IMR-90 (cell line): ENCODE data around the gene PARD3. TPM values are rescaled to one million over a fixed set of nuclear protein-coding genes. Genes with fewer than 3 reads are reported as not detected.

Source experiments
- ATAC-seq: fragments of 200-7000 bp; cut with Tn5 transposase; 2 replicates; pipeline ENCODE4 v1.9.1; 2020; ENCODE audit warnings: low read depth, mild to moderate bottlenecking, moderate library complexity
- BruUV-seq: library from RNA; stranded (reverse); fragments of 400-500 nt; replicated peaks from 2 replicates; lab custom pipeline; 2021; lab: Mats Ljungman, UMichigan
- CTCF ChIA-PET: fragments of 300-600 bp; formaldehyde crosslinking; extraction: SDS; loops from one replicate; lab custom pipeline; 2021; ENCODE audit warnings: antibody characterized with exemption; lab: Yijun Ruan, JAX
- POLR2A ChIA-PET: fragments of 300-600 bp; sonication (Branson Sonifier 250); formaldehyde crosslinking; loops from one replicate; lab custom pipeline; 2022; ENCODE audit warnings: antibody characterized with exemption; ENCODE audit not compliant: unreplicated experiment; lab: Charles Lee
- DNase-seq: peaks from one replicate; pipeline ENCODE4 v3.0.0; 2013
- H2AFZ ChIP-seq: replicated peaks from 2 replicates; pipeline ENCODE3; 2013; ENCODE audit warnings: low read length, mild to moderate bottlenecking; ENCODE audit not compliant: poor library complexity
- H2AK5ac ChIP-seq: 2 replicates; pipeline ENCODE4 v1.6.1; 2013; ENCODE audit warnings: low read depth, low read length, inconsistent platforms
- H2AK9ac ChIP-seq: replicated peaks from 2 replicates; pipeline ENCODE3; 2013; ENCODE audit warnings: mild to moderate bottlenecking, low read depth, low read length, moderate library complexity; ENCODE audit not compliant: poor library complexity
- H2BK120ac ChIP-seq: 2 replicates; pipeline ENCODE4 v1.6.1; 2013; ENCODE audit warnings: low read depth, low read length, inconsistent platforms
- H2BK15ac ChIP-seq: 3 replicates; pipeline ENCODE4 v1.6.1; 2013; ENCODE audit warnings: low read depth, low read length, inconsistent platforms
- H2BK20ac ChIP-seq: 2 replicates; pipeline ENCODE4 v1.6.1; 2013; ENCODE audit warnings: low read depth, mild to moderate bottlenecking, inconsistent platforms, low read length, moderate library complexity
- H2BK5ac ChIP-seq: 2 replicates; pipeline ENCODE4 v1.6.1; 2013; ENCODE audit warnings: mild to moderate bottlenecking, low read depth, low read length, inconsistent platforms; ENCODE audit not compliant: poor library complexity, severe bottlenecking
- H3K14ac ChIP-seq: replicated peaks from 2 replicates; pipeline ENCODE4 v1.6.1; 2013; ENCODE audit warnings: low read depth, low read length, inconsistent platforms
- H3K18ac ChIP-seq: 2 replicates; pipeline ENCODE4 v1.6.1; 2013; ENCODE audit warnings: low read depth, low read length, control low read depth
- H3K23ac ChIP-seq: 2 replicates; pipeline ENCODE4 v1.6.1; 2013; ENCODE audit warnings: low read depth, low read length, inconsistent platforms
- H3K27ac ChIP-seq: 2 replicates; pipeline ENCODE4 v1.5.1; 2013; ENCODE audit warnings: mild to moderate bottlenecking, control low read depth, low read length; ENCODE audit not compliant: insufficient read depth
- H3K27me3 ChIP-seq: 2 replicates; pipeline ENCODE4 v1.6.1; 2013; ENCODE audit warnings: low read length; ENCODE audit not compliant: control insufficient read depth, insufficient read depth
- H3K36me3 ChIP-seq: 2 replicates; pipeline ENCODE4 v1.6.1; 2013; ENCODE audit warnings: low read length, mixed read lengths; ENCODE audit not compliant: control insufficient read depth, insufficient read depth
- H3K4ac ChIP-seq: 2 replicates; pipeline ENCODE4 v1.6.1; 2013; ENCODE audit warnings: low read depth, low read length, inconsistent platforms
- H3K4me1 ChIP-seq: 2 replicates; pipeline ENCODE4 v1.6.1; 2013; ENCODE audit warnings: low read length, mixed read lengths; ENCODE audit not compliant: control insufficient read depth, insufficient read depth
- H3K4me2 ChIP-seq: 2 replicates; pipeline ENCODE4 v1.6.1; 2013; ENCODE audit warnings: low read depth, mild to moderate bottlenecking, control low read depth, low read length, moderate library complexity
- H3K4me3 ChIP-seq: 2 replicates; pipeline ENCODE4 v1.5.1; 2013; ENCODE audit warnings: low read depth, mild to moderate bottlenecking, control low read depth, low read length, moderate library complexity; ENCODE audit not compliant: insufficient read depth
- H3K56ac ChIP-seq: 2 replicates; pipeline ENCODE4 v1.6.1; 2013; ENCODE audit warnings: low read length, inconsistent platforms; ENCODE audit not compliant: insufficient read depth; ENCODE audit errors: extremely low read depth
- H3K79me1 ChIP-seq, 2 experiments: 2 replicates each; pipeline ENCODE4 v1.6.1; 2013; ENCODE audit warnings: low read length in 2 of 2, inconsistent platforms in 1 of 2, low read depth in 1 of 2
- H3K9ac ChIP-seq: 2 replicates; pipeline ENCODE4 v1.6.1; 2013; ENCODE audit warnings: low read depth, low read length, control low read depth
- H3K9me1 ChIP-seq: 2 replicates; pipeline ENCODE4 v1.6.1; 2013; ENCODE audit warnings: low read length, inconsistent platforms; ENCODE audit not compliant: insufficient read depth
- H3K9me3 ChIP-seq: 2 replicates; pipeline ENCODE4 v1.6.1; 2013; ENCODE audit warnings: low read length; ENCODE audit not compliant: control insufficient read depth, insufficient read depth
- H4K20me1 ChIP-seq: 2 replicates; pipeline ENCODE4 v1.6.1; 2013; ENCODE audit warnings: low read length, inconsistent platforms; ENCODE audit not compliant: insufficient read depth
- H4K5ac ChIP-seq: 2 replicates; pipeline ENCODE4 v1.6.1; 2013; ENCODE audit warnings: mild to moderate bottlenecking, low read depth, low read length, control low read depth
- H4K8ac ChIP-seq, 2 experiments: 2 replicates each; pipeline ENCODE4 v1.6.1; 2013; ENCODE audit warnings: low read depth in 2 of 2, low read length in 2 of 2, control low read depth in 1 of 2, inconsistent platforms in 1 of 2
- H4K91ac ChIP-seq: 2 replicates; pipeline ENCODE4 v1.6.1; 2013; ENCODE audit warnings: low read depth, low read length, inconsistent platforms; ENCODE audit not compliant: insufficient read depth
- CHD1 ChIP-seq: IDR thresholded peaks from 2 replicates; pipeline ENCODE4 v1.6.1; 2012; ENCODE audit warnings: low read depth, low read length, improper control_type of control experiment
- CTCF ChIP-seq: conservative IDR thresholded peaks from 2 replicates; pipeline ENCODE4 v1.5.1; 2012; ENCODE audit warnings: mild to moderate bottlenecking, low read depth, low read length, improper control_type of control experiment
- ELK1 ChIP-seq: fragments of 150-350 bp; IDR thresholded peaks from 2 replicates; pipeline ENCODE4 v1.6.1; 2016; ENCODE audit warnings: low read depth, mild to moderate bottlenecking, low read length, moderate library complexity, borderline replicate concordance
- MAZ ChIP-seq: IDR thresholded peaks from 2 replicates; pipeline ENCODE4 v1.6.1; 2012; ENCODE audit warnings: low read depth, mild to moderate bottlenecking, low read length, improper control_type of control experiment, moderate library complexity, borderline replicate concordance
- MXI1 ChIP-seq: IDR thresholded peaks from 2 replicates; pipeline ENCODE4 v1.6.1; 2012; ENCODE audit warnings: low read depth, mild to moderate bottlenecking, low read length, moderate library complexity, borderline replicate concordance
- NFE2L2 ChIP-seq: fragments of 150-350 bp; IDR thresholded peaks from 2 replicates; pipeline ENCODE4 v1.6.1; 2016; ENCODE audit warnings: low read depth, mild to moderate bottlenecking, low read length
- POLR2A ChIP-seq: IDR thresholded peaks from 2 replicates; pipeline ENCODE4 v1.6.1; 2012; ENCODE audit warnings: mild to moderate bottlenecking, low read depth, low read length
- RAD21 ChIP-seq: IDR thresholded peaks from 2 replicates; pipeline ENCODE4 v1.6.1; 2012; ENCODE audit warnings: low read length, improper control_type of control experiment
- RCOR1 ChIP-seq: IDR thresholded peaks from 2 replicates; pipeline ENCODE4 v1.6.1; 2012; ENCODE audit warnings: mild to moderate bottlenecking, low read length, improper control_type of control experiment; ENCODE audit not compliant: insufficient replicate concordance
- RFX5 ChIP-seq: IDR thresholded peaks from 2 replicates; pipeline ENCODE4 v1.8.0; 2012; ENCODE audit warnings: low read depth, mild to moderate bottlenecking, low read length, moderate library complexity
- SMC3 ChIP-seq: fragments of 150-350 bp; IDR thresholded peaks from 2 replicates; pipeline ENCODE4 v1.6.1; 2016; ENCODE audit warnings: low read depth, mild to moderate bottlenecking, antibody characterized with exemption, low read length, moderate library complexity
- USF2 ChIP-seq: fragments of 150-350 bp; IDR thresholded peaks from 2 replicates; pipeline ENCODE4 v1.6.1; 2017; ENCODE audit warnings: mild to moderate bottlenecking, antibody characterized with exemption, low read length, low read depth
- WGBS, 2 experiments: methylation state at CpG; one replicate each; pipeline versions ENCODE4 v1.1.5 to v1.1.7; 2013; ENCODE audit warnings: missing lambda C conversion rate in 2 of 2; ENCODE audit not compliant: insufficient read length in 1 of 2; ENCODE audit errors: extremely low coverage in 2 of 2; 5-methylcytosine and 5-hydroxymethylcytosine counted together
- dilution Hi-C: fragments of 300-500 bp; cut with HindIII; formaldehyde crosslinking; loops from one replicate; pipeline ENCODE4 v1.14.3; 2018; ENCODE audit warnings: low sequenced_read_pairs; ENCODE audit not compliant: unreplicated experiment
- in situ Hi-C: fragments of 300-500 bp; cut with MboI; formaldehyde crosslinking; loops from 3 replicates; pipeline ENCODE4 v1.14.3; 2019; ENCODE audit warnings: low sequenced_read_pairs, inconsistent platforms, mixed read lengths
- intact Hi-C: fragments of 100-400 bp; cut with micrococcal nuclease; formaldehyde crosslinking; loops from 2 replicates; pipeline ENCODE4 v1.10.0; 2022
- polyA plus RNA-seq, 3 experiments: library from polyadenylated mRNA; depleted of rRNA; stranded (reverse); fragments of >200 nt; gene quantifications; 2 replicates each; pipeline ENCODE4 v1.2.3, GENCODE V29; 2012; ENCODE audit warnings: low replicate concordance in 1 of 3
- total RNA-seq: library from RNA; depleted of rRNA; stranded (reverse); fragments of >200 nt; gene quantifications from 2 replicates; pipeline ENCODE4 v1.2.3, GENCODE V29; 2012

The PARD3 gene
- total and polyA plus RNA-seq, 2 of the 4 experiments (the other 2 are of a cell fraction) = 14.6 to 37.5 TPM

GRCh38 chr10:34522546-34522945 lies 292.6 kb downstream of the PARD3 start:
- no peak overlapping the region for H2BK5ac ChIP-seq
- H3K14ac ChIP-seq = no peak overlapping the region
- BruUV-seq = no TSS peak
- ChIA-PET CTCF (interaction anchor here (0.6 to 0.9 kb wide), 3 partner anchors 9 to 116 kb away, joined by 3 read pairs; no protein-coding TSS in a partner anchor), POLR2A (no interaction called here)
- H3K4me1 ChIP-seq = peaks cover 10% of the 10 kb centered on the region
- peaks cover 9% of the 10 kb centered on the region for H3K9me1 ChIP-seq
- 0 out of 2 replicates have a peak, but pooled peaks have one; percentile 28 for ATAC-seq
- no peak overlapping the region for H2BK20ac ChIP-seq
- intact Hi-C loops (loop anchor here (1.0 to 5.0 kb wide), 2 partner anchors 115 to 1190 kb away; partner anchors contain the start of gene NRP1), dilution Hi-C loops (no loop called here), in situ Hi-C loops (no loop called here)
- no peaks in the 10 kb centered on the region for H3K9me3 ChIP-seq
- H3K4me3 ChIP-seq = no peak overlapping the region
- DNase-seq = peak; percentile 35
- H3K4ac ChIP-seq = no peak overlapping the region
- no peak overlapping the region for H3K27ac ChIP-seq
- H3K79me1 ChIP-seq = peaks cover 12 to 36% of the 10 kb centered on the region in 2 experiments
- no peaks in the 10 kb centered on the region for H3K27me3 ChIP-seq
- peak; percentile 40; the same call in 1 of the 2 replicates for TF ChIP-seq SMC3
- no peak for TF ChIP-seq MAZ
- peak; percentile 59 for TF ChIP-seq CTCF
- no peak for TF ChIP-seq USF2
- TF ChIP-seq MXI1 = no peak
- TF ChIP-seq RAD21 = peak; percentile 52
- TF ChIP-seq ELK1 = no peak
- TF ChIP-seq CHD1 = no peak
- TF ChIP-seq POLR2A = no peak
- no peak for TF ChIP-seq RFX5
- no peak for TF ChIP-seq RCOR1
- no peak for TF ChIP-seq NFE2L2
- H2AK5ac ChIP-seq = no peak overlapping the region
- H2BK15ac ChIP-seq = no peak overlapping the region
- H3K4me2 ChIP-seq = no peak overlapping the region
- no peaks in the 10 kb centered on the region for H3K36me3 ChIP-seq
- H4K5ac ChIP-seq = no peak overlapping the region
- H2BK120ac ChIP-seq = no peak overlapping the region
- no CpG with 5 or more reads among the region's 6 CpGs for WGBS, 2 experiments
- H4K20me1 ChIP-seq = no peaks in the 10 kb centered on the region
- H3K23ac ChIP-seq = no peak overlapping the region
- H3K9ac ChIP-seq = no peak overlapping the region
- no peak overlapping the region for H2AK9ac ChIP-seq
- H3K56ac ChIP-seq = no peak overlapping the region
- H4K8ac ChIP-seq = no peak overlapping the region
- no peak overlapping the region for H4K91ac ChIP-seq
- no peak overlapping the region for H2AFZ ChIP-seq
- no peak overlapping the region for H3K18ac ChIP-seq
